Colonic mucosa (tissue), 4 donors: ENCODE data around the gene FKBP14. TPM values are rescaled to one million over a fixed set of nuclear protein-coding genes. Genes with fewer than 3 reads are reported as not detected.

ENCODE experiments used
- DNase-seq: peaks from one replicate; pipeline ENCODE4 v3.0.0-alpha.2; 2020
- H3K27ac ChIP-seq: fragments of 200-600 bp; one replicate; pipeline ENCODE4 v1.8.0; 2021
- H3K27me3 ChIP-seq: fragments of 200-600 bp; one replicate; pipeline ENCODE4 v1.8.0; 2021
- H3K36me3 ChIP-seq: fragments of 200-600 bp; one replicate; pipeline ENCODE4 v1.8.0; 2021
- H3K4me1 ChIP-seq: fragments of 200-600 bp; one replicate; pipeline ENCODE4 v1.8.0; 2021; ENCODE audit warnings: mild to moderate bottlenecking
- H3K4me3 ChIP-seq: fragments of 200-600 bp; one replicate; pipeline ENCODE4 v1.8.0; 2021
- H3K9ac ChIP-seq, 2 donors: one replicate each; pipeline ENCODE4 v1.7.0; 2013; ENCODE audit warnings: control low read depth in 2 of 2, low read depth in 2 of 2, low read length in 2 of 2
- H3K9me3 ChIP-seq: fragments of 200-600 bp; one replicate; pipeline ENCODE4 v1.8.0; 2021
- CTCF ChIP-seq: fragments of 200-600 bp; IDR thresholded peaks from one replicate; pipeline ENCODE4 v1.8.0; 2022; ENCODE audit warnings: antibody characterized with exemption, mild to moderate bottlenecking
- intact Hi-C: fragments of 100-400 bp; cut with DNase I; formaldehyde crosslinking; loops from one replicate; pipeline ENCODE4 v1.14.1; 2022
- total RNA-seq, 2 donors: library from RNA; stranded (reverse); fragmentation: NEBNext Ultra II Directional in 1 of 2; extraction: Animal tissue kit (Norgen Biotek cat#: 25700) in 1 of 2; gene quantifications; one replicate each; pipeline ENCODE4 v1.2.1, GENCODE V29; 2021
- donor health status: healthy.
- donor health status: DM: no; HTN: no; CAD: no.
- donor health status: DM: no; HTN: no; CAD: no.

FKBP14 gene
- total RNA-seq, 2 donors from 2014 or later = 7.6 to 9.8 TPM

GRCh38 chr7:30027740-30028215 is 1.3 kb upstream of the FKBP14 start:
- Histone ChIP-seq H3K27me3 (no peaks in the 10 kb centered on the region), H3K27ac (peak overlapping the region; percentile 91), H3K9me3 (no peaks in the 10 kb centered on the region), H3K4me1 (peaks cover 21% of the 10 kb centered on the region), H3K36me3 (no peaks in the 10 kb centered on the region), H3K9ac (peak overlapping the region; percentile 37 to 92), H3K4me3 (peak overlapping the region; percentile 93)
- no peak for DNase-seq
- TF ChIP-seq CTCF = no peak
- intact Hi-C loops = no loop called here

GRCh38 chr7:30027065-30027456 is 559 bp upstream of the FKBP14 start:
- Histone ChIP-seq H3K9me3 (no peaks in the 10 kb centered on the region), H3K36me3 (no peaks in the 10 kb centered on the region), H3K27ac (peak overlapping the region; percentile 91), H3K4me3 (peak overlapping the region; percentile 93), H3K9ac (peak overlapping the region; percentile 57 to 92), H3K27me3 (no peaks in the 10 kb centered on the region), H3K4me1 (peaks cover 14% of the 10 kb centered on the region)
- no peak for DNase-seq
- no peak for TF ChIP-seq CTCF
- intact Hi-C loops = no loop called here

- no peak overlapping the region for H3K27ac ChIP-seq
- no peak for DNase-seq
- H3K4me1 ChIP-seq = peaks cover 6% of the 10 kb centered on the region
- no peak overlapping the region for H3K9ac ChIP-seq
- no peaks in the 10 kb centered on the region for H3K9me3 ChIP-seq
- H3K36me3 ChIP-seq = no peaks in the 10 kb centered on the region
- no peaks in the 10 kb centered on the region for H3K27me3 ChIP-seq
- intact Hi-C loops = no loop called here
- TF ChIP-seq CTCF = no peak
- H3K4me3 ChIP-seq = no peak overlapping the region
Measured at GRCh38 chr7:30023524-30023923, 3.0 kb downstream of the FKBP14 start.

GRCh38 chr7:30022991-30023390 is 3.5 kb downstream of the FKBP14 start:
- no peaks in the 10 kb centered on the region for H3K27me3 ChIP-seq

GRCh38 chr7:30020535-30020934 is 6.0 kb downstream of the FKBP14 start:
- intact Hi-C loops = no loop called here
- no peak for DNase-seq
- no peak for TF ChIP-seq CTCF

More at GRCh38 chr7:30022991-30023390, 3.5 kb downstream of the FKBP14 start:
- no peaks in the 10 kb centered on the region for H3K36me3 ChIP-seq
- no peak overlapping the region for H3K9ac ChIP-seq
- peaks cover 6% of the 10 kb centered on the region for H3K4me1 ChIP-seq
- no peak overlapping the region for H3K4me3 ChIP-seq
- no peak overlapping the region for H3K27ac ChIP-seq
- DNase-seq = no peak
- TF ChIP-seq CTCF = no peak
- intact Hi-C loops = no loop called here
- no peaks in the 10 kb centered on the region for H3K9me3 ChIP-seq

More at GRCh38 chr7:30020535-30020934, 6.0 kb downstream of the FKBP14 start:
- Histone ChIP-seq H3K4me1 (peaks cover 6% of the 10 kb centered on the region), H3K36me3 (no peaks in the 10 kb centered on the region), H3K9ac (no peak overlapping the region), H3K4me3 (no peak overlapping the region), H3K9me3 (no peaks in the 10 kb centered on the region), H3K27ac (no peak overlapping the region), H3K27me3 (no peaks in the 10 kb centered on the region)
